HG03159 (cell line): Measurements from ENCODE around the gene HNRNPCL4.
"Not testable (repeated sequence)": the region's sequence is repeated elsewhere in the genome, so short reads cannot be mapped to it uniquely, and the experiment has no call there.

Experiments used
- ATAC-seq: cut with Tn5 transposase; IDR thresholded peaks from one replicate; pipeline ENCODE4 v1.9.1; 2021; ENCODE audit warnings: mild to moderate bottlenecking, moderate library complexity; ENCODE audit not compliant: unreplicated experiment

The HNRNPCL4 gene

DNA sequence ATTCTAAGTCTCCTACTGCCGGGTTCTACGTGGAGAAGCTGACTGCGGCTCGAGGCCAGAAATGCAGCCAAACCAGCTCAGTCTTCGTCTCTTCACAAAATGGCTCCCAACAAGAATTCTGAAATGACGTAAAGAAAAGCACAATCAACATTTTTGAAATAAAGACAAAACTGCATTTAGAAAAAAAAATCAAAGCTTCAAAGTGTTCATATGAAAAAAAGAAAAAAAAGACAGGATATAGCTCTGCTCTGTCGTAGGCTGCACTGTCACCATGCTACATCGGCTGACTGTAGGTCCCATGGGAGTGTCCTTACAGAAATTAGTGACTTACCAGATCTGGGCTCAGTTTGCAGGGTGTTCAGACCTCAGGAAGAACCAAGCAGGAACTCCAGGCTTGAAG, at the start of gene HNRNPCL4:
Gene HNRNPCL4 (minus strand): TSS at position 101 of the 400 bp plus-strand sequence. CDS start 164 bp downstream, outside the sequence.
- ATAC-seq, result not testable (repeated sequence)

DNA sequence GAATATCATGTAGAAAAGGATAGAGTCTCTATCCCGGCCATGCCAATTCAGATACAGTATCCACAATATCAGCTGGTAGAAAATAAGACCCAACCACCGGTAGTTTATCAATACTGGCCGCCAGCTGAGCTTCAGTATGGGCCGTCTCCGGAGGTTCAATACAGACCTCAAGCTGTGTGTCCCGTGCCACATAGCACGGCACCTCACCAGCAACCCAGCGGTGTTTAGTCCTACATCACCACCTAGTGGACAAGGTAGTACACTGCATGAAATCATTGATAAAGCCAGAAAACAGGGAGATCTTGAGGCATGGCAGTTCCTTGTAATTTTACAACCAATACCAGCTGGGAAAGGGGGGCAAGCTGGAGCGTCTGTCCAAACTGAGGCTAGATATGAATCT, 43.3 kb upstream of the HNRNPCL4 start:
- not testable (repeated sequence) for ATAC-seq

GRCh38 chr1:13201309-13201708, 35.9 kb upstream of the HNRNPCL4 start, which contains the start of gene PRAMEF13:
TSS of gene PRAMEF13 (minus strand) at chr1:13201409. CDS start at chr1:13199589, 1,820 bp downstream.
- ATAC-seq, result not testable (repeated sequence)

DNA sequence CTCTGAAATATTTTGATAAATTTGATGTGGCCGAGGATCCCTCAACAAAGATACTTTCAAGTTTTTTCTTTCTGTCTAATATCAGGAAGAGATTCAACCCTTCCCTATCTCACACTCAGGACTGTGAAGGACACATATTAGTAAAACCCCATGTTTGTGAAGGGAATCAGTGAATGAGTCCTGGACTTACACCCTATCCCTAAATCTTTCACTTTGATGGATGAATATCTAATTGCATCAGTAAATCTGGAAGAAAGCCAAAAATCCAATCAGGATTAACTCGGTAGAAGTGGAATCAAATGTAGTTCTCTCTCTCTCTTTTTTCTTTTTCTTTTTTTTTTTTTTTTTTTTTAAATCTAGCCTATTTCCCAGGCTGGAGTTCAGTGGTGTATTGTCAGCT, 6.1 kb upstream of the HNRNPCL4 start, which contains the start of gene PRAMEF9:
Gene PRAMEF9 (plus strand): TSS at position 301 of the 400 bp plus-strand sequence. CDS start 3,433 bp downstream, outside the sequence.
- not testable (repeated sequence) for ATAC-seq

GRCh38 chr1:13155909-13156308, 9.5 kb downstream of the HNRNPCL4 start, which contains the start of gene PRAMEF26:
TSS of gene PRAMEF26 (minus strand) at chr1:13156009. CDS start at chr1:13153095, 2,914 bp downstream.
- ATAC-seq, result not testable (repeated sequence)

- ATAC-seq, result not testable (repeated sequence)
Measured at GRCh38 chr1:13116754-13117153, 48.7 kb downstream of the HNRNPCL4 start, which contains the start of gene HNRNPCL2. TSS of gene HNRNPCL2 (minus strand) at chr1:13116854. CDS start at chr1:13116400, 454 bp downstream.
